ENCODE data around the gene GAS2L1.

DNA sequence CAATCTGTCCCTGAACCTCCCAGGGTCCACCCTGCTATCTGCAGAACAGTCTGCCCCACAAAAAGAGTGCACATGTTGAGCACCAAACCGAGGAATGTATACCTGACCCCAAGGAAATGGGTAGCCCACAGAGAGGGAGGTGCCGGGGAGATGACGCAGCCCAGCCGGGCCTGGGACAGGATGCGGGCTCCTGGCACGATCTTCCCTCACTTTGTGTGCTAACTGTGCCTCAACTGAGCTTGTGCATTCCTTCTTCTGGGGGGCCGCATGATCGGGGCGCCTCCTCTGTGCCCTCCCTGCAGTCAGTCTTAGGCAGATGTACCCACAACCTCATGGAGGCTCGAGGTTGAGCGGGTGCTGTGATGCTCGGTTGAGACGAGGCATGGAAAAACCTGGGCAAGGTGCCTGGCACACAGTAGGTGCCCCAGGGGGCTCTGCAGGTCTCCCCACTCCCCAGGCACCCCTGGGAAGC is 2.4 kb downstream of the GAS2L1 start:
- TF ChIP-seq POLR2A (IDR thresholded peaks at IDR 0.05) (no peak), EP300 (IDR thresholded peaks at IDR 0.05) (no peak), POLR2AphosphoS5 (IDR thresholded peaks at IDR 0.05) (no peak)
- TF ChIP-seq, protein P1, sequence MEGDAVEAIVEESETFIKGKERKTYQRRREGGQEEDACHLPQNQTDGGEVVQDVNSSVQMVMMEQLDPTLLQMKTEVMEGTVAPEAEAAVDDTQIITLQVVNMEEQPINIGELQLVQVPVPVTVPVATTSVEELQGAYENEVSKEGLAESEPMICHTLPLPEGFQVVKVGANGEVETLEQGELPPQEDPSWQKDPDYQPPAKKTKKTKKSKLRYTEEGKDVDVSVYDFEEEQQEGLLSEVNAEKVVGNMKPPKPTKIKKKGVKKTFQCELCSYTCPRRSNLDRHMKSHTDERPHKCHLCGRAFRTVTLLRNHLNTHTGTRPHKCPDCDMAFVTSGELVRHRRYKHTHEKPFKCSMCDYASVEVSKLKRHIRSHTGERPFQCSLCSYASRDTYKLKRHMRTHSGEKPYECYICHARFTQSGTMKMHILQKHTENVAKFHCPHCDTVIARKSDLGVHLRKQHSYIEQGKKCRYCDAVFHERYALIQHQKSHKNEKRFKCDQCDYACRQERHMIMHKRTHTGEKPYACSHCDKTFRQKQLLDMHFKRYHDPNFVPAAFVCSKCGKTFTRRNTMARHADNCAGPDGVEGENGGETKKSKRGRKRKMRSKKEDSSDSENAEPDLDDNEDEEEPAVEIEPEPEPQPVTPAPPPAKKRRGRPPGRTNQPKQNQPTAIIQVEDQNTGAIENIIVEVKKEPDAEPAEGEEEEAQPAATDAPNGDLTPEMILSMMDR (IDR thresholded peaks at IDR 0.05): no peak
